BE2C (cell line): ENCODE data around the gene SERPINA3.
"Not testable (repeated sequence)": the region's sequence is repeated elsewhere in the genome, so short reads cannot be mapped to it uniquely, and the experiment has no call there.

Experiments
- DNase-seq: peaks from one replicate; pipeline ENCODE4 v3.0.0-alpha.2; 2020
- H3K27me3 ChIP-seq: fragments of 250-450 bp; sonication (Bioruptor Pico); 2 replicates; pipeline ENCODE4 v1.5.1; 2020; ENCODE audit warnings: mild to moderate bottlenecking
- H3K36me3 ChIP-seq: fragments of 250-450 bp; sonication (Bioruptor Pico); 2 replicates; pipeline ENCODE4 v1.5.1; 2020; ENCODE audit warnings: mild to moderate bottlenecking
- H3K4me1 ChIP-seq: fragments of 250-450 bp; sonication (Bioruptor Pico); 2 replicates; pipeline ENCODE4 v1.5.1; 2020
- H3K4me3 ChIP-seq: 2 replicates; pipeline ENCODE4 v1.5.1; 2011; ENCODE audit warnings: low read depth, low read length
- H3K9me3 ChIP-seq: fragments of 250-450 bp; sonication (Bioruptor Pico); 2 replicates; pipeline ENCODE4 v1.5.1; 2020
- CTCF ChIP-seq: IDR thresholded peaks from 2 replicates; pipeline ENCODE4 v1.5.1; 2012; ENCODE audit warnings: mild to moderate bottlenecking, low read depth, low read length

Gene SERPINA3

DNA sequence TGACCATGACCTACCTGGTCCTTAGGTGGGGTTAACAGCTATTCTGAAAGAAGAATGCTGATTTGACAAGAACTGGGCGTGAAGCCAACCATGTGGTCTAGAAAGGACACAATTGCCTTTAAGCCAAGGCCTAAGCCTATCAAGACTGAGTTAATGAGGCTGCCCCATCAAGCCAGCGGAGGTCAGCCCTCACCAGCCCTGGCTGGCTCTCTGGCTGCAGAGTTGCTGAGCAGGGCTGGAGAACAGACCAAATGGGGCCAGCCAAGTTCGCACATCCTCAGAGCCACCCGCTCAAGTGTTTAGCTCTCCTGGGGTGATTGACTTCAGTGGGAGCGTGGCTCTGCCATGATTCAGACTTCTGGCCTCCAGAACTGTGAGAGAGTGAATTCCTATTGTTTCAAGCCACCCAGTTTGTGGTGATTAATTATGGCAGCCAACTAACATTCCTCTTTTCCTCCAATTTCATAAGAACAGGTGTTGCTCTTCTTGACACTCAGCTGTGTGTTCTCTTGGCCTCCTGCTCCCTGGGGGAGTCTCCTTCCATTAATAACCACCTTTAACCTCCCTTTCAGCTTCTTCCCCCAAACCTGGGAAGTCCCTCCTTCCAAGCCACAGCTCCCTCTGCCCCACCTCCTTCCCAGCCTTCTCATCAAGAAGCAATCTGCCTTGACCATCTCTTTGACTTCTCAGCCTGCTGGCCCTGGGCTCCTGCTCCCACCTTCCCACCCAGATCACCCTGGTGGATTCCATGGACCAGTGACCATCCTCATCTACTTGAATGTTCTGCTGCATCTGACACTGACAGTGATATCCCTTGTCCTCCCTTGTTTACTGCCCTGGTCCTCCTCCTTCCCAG is 36.2 kb upstream of the SERPINA3 start:
- no peak for TF ChIP-seq CTCF
- Histone ChIP-seq H3K9me3 (no peaks in the 10 kb centered on the region), H3K4me1 (no peaks in the 10 kb centered on the region), H3K36me3 (no peaks in the 10 kb centered on the region), H3K4me3 (no peak overlapping the region), H3K27me3 (no peaks in the 10 kb centered on the region)
- DNase-seq = no peak

DNA sequence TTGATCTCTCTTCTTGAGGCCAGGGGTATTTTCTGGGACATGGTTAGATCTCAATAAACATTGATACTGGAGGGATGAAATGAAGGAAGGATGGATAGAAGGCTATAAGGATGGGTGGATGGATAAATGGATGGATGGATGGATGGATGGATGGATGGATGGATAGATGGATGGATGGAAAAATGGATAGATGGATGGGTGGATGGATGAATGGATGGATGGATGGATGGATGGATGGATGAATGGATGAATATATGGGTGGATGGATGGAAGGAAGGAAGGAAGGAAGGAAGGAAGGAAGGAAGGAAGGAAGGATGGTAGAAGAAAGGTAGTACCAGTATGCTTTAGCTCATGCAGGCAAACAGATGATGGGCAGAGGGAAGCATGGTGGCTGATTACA is 34.7 kb upstream of the SERPINA3 start:
- not testable (repeated sequence) for H3K4me1 ChIP-seq, H3K27me3 ChIP-seq, H3K9me3 ChIP-seq, H3K36me3 ChIP-seq, DNase-seq, H3K4me3 ChIP-seq

DNA sequence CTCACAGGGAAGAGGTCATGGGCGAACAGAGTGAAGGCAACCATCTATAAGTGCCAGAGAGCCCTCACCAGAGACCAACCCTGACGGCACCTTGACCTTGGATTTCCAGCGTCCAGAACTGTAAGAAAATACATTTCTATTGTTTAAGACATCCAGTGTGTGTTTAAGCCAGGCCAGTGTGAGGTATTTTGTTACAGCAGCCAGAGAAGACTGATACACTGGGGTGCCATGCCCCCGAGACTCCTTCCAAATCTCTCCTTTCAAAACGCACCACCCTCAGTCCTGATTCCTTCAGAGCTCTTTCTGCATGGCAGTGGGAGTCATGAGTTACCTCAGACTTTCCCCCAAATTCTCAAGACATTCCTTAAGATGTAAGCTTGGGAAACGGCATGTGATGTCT is 33.5 kb upstream of the SERPINA3 start:
- no peak overlapping the region for H3K4me3 ChIP-seq
- no peaks in the 10 kb centered on the region for H3K27me3 ChIP-seq
- no peak for DNase-seq
- H3K9me3 ChIP-seq = no peaks in the 10 kb centered on the region
- TF ChIP-seq CTCF = no peak
- no peaks in the 10 kb centered on the region for H3K4me1 ChIP-seq
- no peaks in the 10 kb centered on the region for H3K36me3 ChIP-seq

DNA sequence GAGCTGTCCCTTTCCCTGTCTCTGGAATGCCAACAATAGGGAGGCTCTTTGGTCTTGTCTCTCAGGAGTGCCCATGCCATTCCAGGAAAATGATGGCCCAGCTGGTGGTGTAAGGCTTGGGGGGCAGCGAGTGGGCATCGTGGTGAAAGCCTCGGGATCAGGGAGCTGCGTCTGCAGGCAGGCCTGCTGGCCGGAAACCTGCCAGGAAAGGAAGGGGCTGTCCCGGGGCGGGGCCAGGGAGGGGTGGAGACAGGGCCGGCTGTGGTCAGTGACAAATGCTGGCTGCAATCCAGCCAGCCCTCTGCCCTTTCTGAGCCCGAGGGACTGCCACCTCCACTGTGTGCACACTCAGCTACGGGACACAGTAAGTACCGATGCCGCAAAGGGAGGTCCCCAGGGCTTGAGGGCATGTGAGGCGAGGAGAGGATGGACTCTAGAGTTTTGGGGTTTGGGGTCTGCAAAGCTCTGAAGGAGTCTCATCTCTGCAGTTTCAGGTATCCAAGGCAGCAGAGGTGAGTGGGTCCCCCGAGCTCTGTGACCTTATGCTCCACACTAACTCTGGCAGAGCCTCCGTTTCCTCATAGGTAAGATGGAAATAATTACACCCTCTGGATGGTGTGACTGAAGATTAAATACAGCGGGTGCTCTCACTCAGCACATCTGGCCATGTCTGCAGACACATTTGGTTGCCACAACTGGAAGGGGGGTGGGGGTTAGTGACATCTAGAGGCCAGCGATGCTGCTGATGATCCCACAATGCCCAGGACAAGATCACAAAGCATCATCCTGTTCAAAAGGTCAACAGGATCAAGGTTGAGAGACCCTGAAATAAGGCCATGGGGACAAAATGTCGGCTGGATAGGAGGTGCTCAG is 30.8 kb upstream of the SERPINA3 start, which contains the start of gene SERPINA5:
Gene SERPINA5 (plus strand): TSS at position 300 of the 873 bp plus-strand sequence. CDS start 5,937 bp downstream, outside the sequence.
- H3K9me3 ChIP-seq = no peaks in the 10 kb centered on the region
- H3K27me3 ChIP-seq = no peaks in the 10 kb centered on the region
- H3K4me1 ChIP-seq = no peaks in the 10 kb centered on the region
- no peak for TF ChIP-seq CTCF
- H3K36me3 ChIP-seq = no peaks in the 10 kb centered on the region
- H3K4me3 ChIP-seq = no peak within 1 kb of the TSS
- peak; percentile 30 for DNase-seq

GRCh38 chr14:94582199-94582750 is 29.9 kb upstream of the SERPINA3 start:
- Histone ChIP-seq H3K9me3 (no peaks in the 10 kb centered on the region), H3K4me1 (no peaks in the 10 kb centered on the region), H3K27me3 (no peaks in the 10 kb centered on the region), H3K4me3 (no peak overlapping the region), H3K36me3 (no peaks in the 10 kb centered on the region)
- TF ChIP-seq CTCF = no peak
- no peak for DNase-seq

GRCh38 chr14:94582851-94583250 is 29.3 kb upstream of the SERPINA3 start:
- no peak for DNase-seq
- TF ChIP-seq CTCF = no peak

More at GRCh38 chr14:94582851-94583250, 29.3 kb upstream of the SERPINA3 start:
- Histone ChIP-seq H3K36me3 (no peaks in the 10 kb centered on the region), H3K4me3 (no peak overlapping the region), H3K4me1 (no peaks in the 10 kb centered on the region), H3K27me3 (no peaks in the 10 kb centered on the region), H3K9me3 (no peaks in the 10 kb centered on the region)
